Esophagus squamous epithelium (tissue), 5 donors: ENCODE data around the gene CMTM2. TPM values are rescaled to one million over a fixed set of nuclear protein-coding genes. Genes with fewer than 3 reads are reported as not detected.

Source experiments
- DNase-seq: peaks from one replicate; lab custom pipeline; 2025; lab: John Stamatoyannopoulos, UW
- H3K27ac ChIP-seq, 4 donors: fragments of 200-600 bp; sonication (generic); one replicate each; pipeline ENCODE4 v1.5.1; 2016 to 2019; ENCODE audit warnings: mild to moderate bottlenecking in 1 of 4
- H3K27me3 ChIP-seq, 4 donors: fragments of 200-600 bp; sonication (generic); 1 replicate in 3 of 4; 2 replicates in 1 of 4; pipeline versions ENCODE4 v1.5.1 to v1.6.0; 2017 to 2021; ENCODE audit warnings: antibody characterized with exemption in 1 of 4
- H3K36me3 ChIP-seq, 3 donors: fragments of 200-600 bp; sonication (generic); one replicate each; pipeline ENCODE4 v1.5.1; 2016 to 2019
- H3K4me1 ChIP-seq, 3 donors: fragments of 200-600 bp; sonication (generic); one replicate each; pipeline ENCODE4 v1.5.1; 2017 to 2019
- H3K4me3 ChIP-seq, 4 donors: fragments of 200-600 bp; sonication (generic); 1 replicate in 3 of 4; 2 replicates in 1 of 4; pipeline ENCODE4 v1.5.1; 2016 to 2019; ENCODE audit warnings: mild to moderate bottlenecking in 2 of 4, moderate library complexity in 1 of 4
- H3K9me3 ChIP-seq, 3 donors: fragments of 200-600 bp; sonication (generic); one replicate each; pipeline ENCODE4 v1.5.1; 2016 to 2019
- POLR2A ChIP-seq, 4 donors: fragments of 450-650 bp; IDR thresholded peaks; one replicate each; pipeline ENCODE4 v1.6.1; 2017; ENCODE audit warnings: antibody characterized with exemption in 4 of 4, mild to moderate bottlenecking in 4 of 4, moderate library complexity in 3 of 4
- WGBS, 2 donors: methylation state at CpG; one replicate each; pipeline ENCODE4 v1.1.5; 2018; 5-methylcytosine and 5-hydroxymethylcytosine counted together
- intact Hi-C: fragments of 100-400 bp; cut with DNase I; formaldehyde crosslinking; loops from one replicate; pipeline ENCODE4 v1.15.0; 2022
- total RNA-seq, 4 donors: library from RNA; depleted of rRNA; stranded (reverse); fragments of >200 nt; gene quantifications; one replicate each; pipeline ENCODE4 v1.1.0, GENCODE V29; 2016
- TF ChIP-seq, protein P1 (sequence below), 6 experiments: fragments of 450-650 bp in 4 of 6; fragments of 200-600 bp in 2 of 6; sonication (generic) in 2 of 6; IDR thresholded peaks; one replicate each; pipeline ENCODE4 v1.5.1; 2016 to 2019; ENCODE audit warnings: antibody characterized with exemption in 6 of 6, mild to moderate bottlenecking in 4 of 6, moderate library complexity in 4 of 6
- donor health status: DM: yes; HTN: yes; CAD: no.

The CMTM2 gene
- total RNA-seq, 4 donors from 2014 or later = not detected

- TF ChIP-seq, protein P1, sequence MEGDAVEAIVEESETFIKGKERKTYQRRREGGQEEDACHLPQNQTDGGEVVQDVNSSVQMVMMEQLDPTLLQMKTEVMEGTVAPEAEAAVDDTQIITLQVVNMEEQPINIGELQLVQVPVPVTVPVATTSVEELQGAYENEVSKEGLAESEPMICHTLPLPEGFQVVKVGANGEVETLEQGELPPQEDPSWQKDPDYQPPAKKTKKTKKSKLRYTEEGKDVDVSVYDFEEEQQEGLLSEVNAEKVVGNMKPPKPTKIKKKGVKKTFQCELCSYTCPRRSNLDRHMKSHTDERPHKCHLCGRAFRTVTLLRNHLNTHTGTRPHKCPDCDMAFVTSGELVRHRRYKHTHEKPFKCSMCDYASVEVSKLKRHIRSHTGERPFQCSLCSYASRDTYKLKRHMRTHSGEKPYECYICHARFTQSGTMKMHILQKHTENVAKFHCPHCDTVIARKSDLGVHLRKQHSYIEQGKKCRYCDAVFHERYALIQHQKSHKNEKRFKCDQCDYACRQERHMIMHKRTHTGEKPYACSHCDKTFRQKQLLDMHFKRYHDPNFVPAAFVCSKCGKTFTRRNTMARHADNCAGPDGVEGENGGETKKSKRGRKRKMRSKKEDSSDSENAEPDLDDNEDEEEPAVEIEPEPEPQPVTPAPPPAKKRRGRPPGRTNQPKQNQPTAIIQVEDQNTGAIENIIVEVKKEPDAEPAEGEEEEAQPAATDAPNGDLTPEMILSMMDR (IDR thresholded peaks at IDR 0.05) = peak in 5 of 6 experiments; percentile 25 to 70 (median 51)
- no peak for TF ChIP-seq POLR2A (IDR thresholded peaks at IDR 0.05)
- Histone ChIP-seq H3K4me3 (no peak overlapping the region), H3K9me3 (no peaks in the 10 kb centered on the region), H3K27me3 (no peaks in the 10 kb centered on the region), H3K4me1 (peaks cover 0 to 12% (median 3%) of the 10 kb centered on the region in 3 donors), H3K27ac (no peak overlapping the region), H3K36me3 (no peaks in the 10 kb centered on the region)
- 50 to 93% methylated on average over 1 to 3 of the region's 8 CpGs for WGBS, 2 donors
- intact Hi-C loops = no loop called here
- DNase-seq = no peak
These were observed 9.9 kb downstream of the CMTM2 start for GRCh38 chr16:66588981-66589713.

DNA sequence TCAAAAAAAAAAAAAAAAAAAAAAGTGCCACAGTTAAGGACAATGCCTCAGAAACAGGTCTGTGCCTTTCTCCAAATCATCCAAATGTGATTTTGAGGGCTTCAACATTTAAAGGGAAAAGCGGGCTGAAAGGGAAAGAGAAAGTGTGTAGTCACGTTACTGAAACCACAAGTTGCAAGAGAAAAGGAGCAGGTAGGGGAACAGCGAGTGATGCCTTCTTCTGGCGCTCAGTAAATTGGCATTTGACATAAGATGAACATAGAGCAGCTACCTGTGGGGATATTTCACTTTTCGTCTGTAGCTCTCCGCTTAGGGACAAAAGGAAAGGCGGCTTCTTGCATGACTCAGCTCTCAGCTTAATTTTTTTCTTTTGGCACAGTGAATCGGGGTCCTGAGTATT lies 11.1 kb downstream of the CMTM2 start:
- H3K36me3 ChIP-seq = no peaks in the 10 kb centered on the region
- H3K27ac ChIP-seq = no peak overlapping the region
- H3K27me3 ChIP-seq = no peaks in the 10 kb centered on the region
- H3K4me3 ChIP-seq = no peak overlapping the region
- H3K4me1 ChIP-seq = peaks cover 0 to 12% (median 3%) of the 10 kb centered on the region in 3 donors
- intact Hi-C loops = no loop called here
- no peaks in the 10 kb centered on the region for H3K9me3 ChIP-seq
- no peak for DNase-seq
- no peak for TF ChIP-seq POLR2A (IDR thresholded peaks at IDR 0.05)
- TF ChIP-seq, protein P1 (IDR thresholded peaks at IDR 0.05) = no peak
- 30 to 60% methylated on average over 8 of the region's 8 CpGs for WGBS, 2 donors

DNA sequence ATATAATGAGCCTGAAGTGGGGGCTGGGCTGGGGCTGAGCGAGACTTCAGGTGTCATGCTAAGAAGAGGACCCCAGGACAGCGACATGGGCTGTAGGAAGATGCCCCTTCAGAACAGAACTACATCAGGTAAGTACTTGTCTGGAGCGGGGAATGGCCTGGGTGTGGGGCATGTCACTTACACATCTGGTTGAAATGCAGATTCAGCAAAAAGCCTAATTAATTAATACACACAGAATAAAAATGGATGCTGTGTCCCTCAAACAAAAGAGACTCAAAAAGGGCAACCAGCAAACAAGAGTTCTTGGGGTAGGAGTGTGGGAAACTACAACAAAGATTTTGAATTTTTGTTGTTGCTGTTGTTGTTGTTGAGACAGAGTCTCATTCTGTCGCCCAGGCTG lies 11.8 kb downstream of the CMTM2 start:
- TF ChIP-seq, protein P1 (IDR thresholded peaks at IDR 0.05) = no peak
- no peak for DNase-seq
- intact Hi-C loops = no loop called here
- WGBS, 2 donors = 85 to 93% methylated on average over 2 to 4 of the region's 4 CpGs
- Histone ChIP-seq H3K27ac (no peak overlapping the region), H3K27me3 (no peaks in the 10 kb centered on the region), H3K4me1 (peaks cover 0 to 12% (median 3%) of the 10 kb centered on the region in 3 donors), H3K4me3 (no peak overlapping the region), H3K9me3 (no peaks in the 10 kb centered on the region), H3K36me3 (no peaks in the 10 kb centered on the region)

DNA sequence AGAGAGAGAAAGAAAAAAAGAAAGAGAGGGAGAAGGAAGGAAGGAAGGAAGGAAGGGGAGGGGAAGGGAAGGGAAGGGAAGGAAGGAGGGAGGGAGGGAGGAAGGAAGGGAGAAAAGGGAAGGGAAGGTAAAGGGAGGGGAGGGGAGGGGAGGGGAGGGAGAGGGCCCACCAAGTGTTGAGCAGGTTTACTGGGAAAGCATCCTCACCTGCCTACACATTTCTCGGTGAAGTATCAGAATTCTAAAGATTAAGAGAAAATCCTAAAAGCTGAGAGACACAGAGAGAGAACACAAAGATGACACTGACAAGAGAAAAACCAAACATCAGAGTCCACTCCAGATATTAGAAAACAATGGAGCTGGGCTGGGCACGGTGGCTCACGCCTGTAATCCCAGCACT lies 13.0 kb downstream of the CMTM2 start:
- H3K36me3 ChIP-seq = no peaks in the 10 kb centered on the region
- no peak for DNase-seq
- no peak overlapping the region for H3K27ac ChIP-seq
- peaks cover 0 to 12% (median 3%) of the 10 kb centered on the region in 3 donors for H3K4me1 ChIP-seq
- intact Hi-C loops = no loop called here
- TF ChIP-seq, protein P1 (IDR thresholded peaks at IDR 0.05) = no peak
- no peak for TF ChIP-seq POLR2A (IDR thresholded peaks at IDR 0.05)
- H3K4me3 ChIP-seq = no peak overlapping the region
- 86 to 95% methylated on average over 3 of the region's 3 CpGs for WGBS, 2 donors
- H3K9me3 ChIP-seq = no peaks in the 10 kb centered on the region
- no peaks in the 10 kb centered on the region for H3K27me3 ChIP-seq

DNA sequence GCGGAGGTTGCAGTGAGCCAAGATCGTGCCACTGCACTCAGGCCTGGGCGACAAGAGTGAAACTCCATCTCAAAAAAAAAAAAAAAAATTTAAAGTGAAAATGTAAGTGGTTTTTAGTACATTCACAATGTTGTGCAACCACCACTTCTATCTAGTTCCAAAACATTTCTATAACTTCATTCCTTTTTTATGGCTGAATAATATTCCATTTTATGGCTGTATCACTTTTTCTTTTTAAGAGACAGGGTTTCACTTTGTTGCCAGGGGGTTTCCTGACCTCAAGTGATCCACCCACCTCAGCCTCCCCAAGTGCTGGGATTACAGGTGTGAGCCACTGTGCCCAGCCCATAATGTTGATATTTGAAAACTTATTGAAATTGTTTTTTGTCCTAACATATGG lies 13.6 kb downstream of the CMTM2 start:
- H3K27me3 ChIP-seq = no peaks in the 10 kb centered on the region
- TF ChIP-seq POLR2A (IDR thresholded peaks at IDR 0.05) = no peak
- TF ChIP-seq, protein P1 (IDR thresholded peaks at IDR 0.05) = no peak
- no peaks in the 10 kb centered on the region for H3K36me3 ChIP-seq
- WGBS, 2 donors = 100% methylated on average over 3 of the region's 3 CpGs
- DNase-seq = no peak
- peaks cover 0 to 12% (median 3%) of the 10 kb centered on the region in 3 donors for H3K4me1 ChIP-seq
- no peaks in the 10 kb centered on the region for H3K9me3 ChIP-seq
- intact Hi-C loops = no loop called here
- no peak overlapping the region for H3K4me3 ChIP-seq
- no peak overlapping the region for H3K27ac ChIP-seq
